22Rv1 (cell line): ENCODE measurements around the gene CTNNB1.

Experiments used
- ZFX ChIP-seq: fragments of 450-650 bp; IDR thresholded peaks from 2 replicates; pipeline ENCODE4 v1.6.1; 2017; ENCODE audit warnings: antibody characterized with exemption, borderline replicate concordance
- TF ChIP-seq, protein P1 (sequence below): fragments of 450-650 bp; IDR thresholded peaks from 2 replicates; pipeline ENCODE4 v1.5.1; 2017; ENCODE audit warnings: mild to moderate bottlenecking

DNA sequence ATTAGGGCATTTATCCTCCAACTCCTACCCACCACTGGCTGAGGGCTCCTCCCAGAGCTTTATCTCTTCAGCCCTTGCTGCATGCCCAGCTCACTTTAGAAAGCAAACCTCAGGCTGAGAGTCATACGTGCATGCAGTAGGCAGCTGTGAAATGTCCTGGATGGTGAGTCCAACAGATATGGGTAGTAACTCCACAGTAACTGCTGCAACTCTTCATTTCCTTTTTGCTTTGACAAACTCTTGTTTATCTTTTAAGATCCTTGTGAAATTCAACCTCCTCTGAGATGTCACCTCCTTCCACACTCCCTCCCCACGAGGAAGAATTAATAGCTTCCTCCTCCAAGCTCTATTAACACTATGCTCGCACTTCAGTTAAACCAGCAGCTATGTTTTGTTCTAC lies 35.9 kb upstream of the CTNNB1 start:
- TF ChIP-seq, protein P1, sequence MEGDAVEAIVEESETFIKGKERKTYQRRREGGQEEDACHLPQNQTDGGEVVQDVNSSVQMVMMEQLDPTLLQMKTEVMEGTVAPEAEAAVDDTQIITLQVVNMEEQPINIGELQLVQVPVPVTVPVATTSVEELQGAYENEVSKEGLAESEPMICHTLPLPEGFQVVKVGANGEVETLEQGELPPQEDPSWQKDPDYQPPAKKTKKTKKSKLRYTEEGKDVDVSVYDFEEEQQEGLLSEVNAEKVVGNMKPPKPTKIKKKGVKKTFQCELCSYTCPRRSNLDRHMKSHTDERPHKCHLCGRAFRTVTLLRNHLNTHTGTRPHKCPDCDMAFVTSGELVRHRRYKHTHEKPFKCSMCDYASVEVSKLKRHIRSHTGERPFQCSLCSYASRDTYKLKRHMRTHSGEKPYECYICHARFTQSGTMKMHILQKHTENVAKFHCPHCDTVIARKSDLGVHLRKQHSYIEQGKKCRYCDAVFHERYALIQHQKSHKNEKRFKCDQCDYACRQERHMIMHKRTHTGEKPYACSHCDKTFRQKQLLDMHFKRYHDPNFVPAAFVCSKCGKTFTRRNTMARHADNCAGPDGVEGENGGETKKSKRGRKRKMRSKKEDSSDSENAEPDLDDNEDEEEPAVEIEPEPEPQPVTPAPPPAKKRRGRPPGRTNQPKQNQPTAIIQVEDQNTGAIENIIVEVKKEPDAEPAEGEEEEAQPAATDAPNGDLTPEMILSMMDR, result no peak
- no peak for TF ChIP-seq ZFX
